Ovary (tissue), 9 donors: ENCODE results near the gene SBF2. TPM values are rescaled to one million over a fixed set of nuclear protein-coding genes. Genes with fewer than 3 reads are reported as not detected.

ENCODE experiments used
- DNase-seq, 5 donors: peaks; one replicate each; pipeline ENCODE4 v3.0.0-alpha.2; 2019 to 2020
- H3K27ac ChIP-seq, 2 donors: fragments of 200-600 bp; one replicate each; pipeline versions ENCODE4 v1.5.1 to v1.8.0; 2019 to 2022
- H3K27me3 ChIP-seq: fragments of 200-600 bp; one replicate; pipeline ENCODE4 v1.8.0; 2022
- H3K36me3 ChIP-seq: fragments of 200-600 bp; sonication (generic); one replicate; pipeline ENCODE4 v1.5.1; 2019
- H3K4me1 ChIP-seq: one replicate; pipeline ENCODE4 v1.8.1; 2013; ENCODE audit warnings: mild to moderate bottlenecking, moderate library complexity; ENCODE audit not compliant: insufficient read depth
- H3K4me3 ChIP-seq: fragments of 200-600 bp; sonication (generic); one replicate; pipeline ENCODE4 v1.5.1; 2017
- H3K9me3 ChIP-seq, 2 donors: fragments of 200-600 bp in 1 of 2; sonication (generic) in 1 of 2; one replicate each; pipeline versions ENCODE4 v1.5.1 to v1.8.1; 2013 to 2019; ENCODE audit warnings: mild to moderate bottlenecking in 1 of 2, moderate library complexity in 1 of 2
- EP300 ChIP-seq: sonication (generic); formaldehyde crosslinking; IDR thresholded peaks from one replicate; pipeline ENCODE4 v1.6.1; 2017; ENCODE audit warnings: antibody characterized with exemption
- POLR2A ChIP-seq: fragments of 450-650 bp; IDR thresholded peaks from one replicate; pipeline ENCODE4 v1.6.1; 2017; ENCODE audit warnings: antibody characterized with exemption, mild to moderate bottlenecking, moderate library complexity
- WGBS, 3 donors: extraction: QIAGEN DNeasy Blood & Tissue Kit in 1 of 3; methylation state at CpG; one replicate each; pipeline versions ENCODE4 v1.1.5 to v1.1.7; 2013 to 2017; 5-methylcytosine and 5-hydroxymethylcytosine counted together
- intact Hi-C, 4 donors: fragments of 100-400 bp; cut with DNase I; formaldehyde crosslinking; loops; one replicate each; pipeline versions ENCODE4 v1.11.0 to v1.15.1; 2022 to 2023
- polyA plus RNA-seq, 2 donors: library from polyadenylated mRNA; stranded (reverse); fragments of 200-250 nt in 1 of 2; fragments of 350-450 nt in 1 of 2; fragmentation: Illumina TruSeq in 1 of 2; extraction: RNeasy Lipid Tissue Mini Kit (QIAGEN cat#74804) in 1 of 2; gene quantifications; one replicate each; pipeline ENCODE4 v1.2.3, GENCODE V29; 2013 to 2014
- total RNA-seq, 7 donors: library from RNA; depleted of rRNA in 2 of 7; stranded (reverse); fragments of >200 nt in 2 of 7; fragmentation: NEBNext Ultra II Directional in 3 of 7; extraction: Animal tissue kit (Norgen Biotek cat#: 25700) in 3 of 7; gene quantifications; one replicate each; pipeline versions ENCODE4 v1.1.0 to v1.2.4, GENCODE V29; 2016 to 2023
- TF ChIP-seq, protein P1 (sequence below), 3 donors: fragments of 450-650 bp in 2 of 3; fragments of 200-600 bp in 1 of 3; IDR thresholded peaks; one replicate each; pipeline versions ENCODE4 v1.5.1 to v1.8.0; 2016 to 2022; ENCODE audit warnings: antibody characterized with exemption in 3 of 3, mild to moderate bottlenecking in 1 of 3
- donor health status: DM: no; HTN: no; CAD: no; lungs with moderate emphysema.
- donor health status: DM: no; HTN: no; CAD: no.
- donor health status: Bipolar disorder and iron deficiency.
- donor health status: DM: yes; HTN: yes; CAD: no.
- donor health status: DM: no; HTN: no; CAD: no.
- donor health status: DM: yes; HTN: yes; CAD: no.

SBF2 gene
- total and polyA plus RNA-seq, 9 donors, result 27.4 to 77.5 (median 50.8) TPM

- Histone ChIP-seq H3K4me3 (no peak overlapping the region), H3K27ac (no peak overlapping the region), H3K4me1 (peaks cover 4% of the 10 kb centered on the region), H3K36me3 (no peaks in the 10 kb centered on the region), H3K27me3 (no peaks in the 10 kb centered on the region), H3K9me3 (no peaks in the 10 kb centered on the region)
- TF ChIP-seq POLR2A, result no peak
- TF ChIP-seq EP300, result no peak
- TF ChIP-seq, protein P1, sequence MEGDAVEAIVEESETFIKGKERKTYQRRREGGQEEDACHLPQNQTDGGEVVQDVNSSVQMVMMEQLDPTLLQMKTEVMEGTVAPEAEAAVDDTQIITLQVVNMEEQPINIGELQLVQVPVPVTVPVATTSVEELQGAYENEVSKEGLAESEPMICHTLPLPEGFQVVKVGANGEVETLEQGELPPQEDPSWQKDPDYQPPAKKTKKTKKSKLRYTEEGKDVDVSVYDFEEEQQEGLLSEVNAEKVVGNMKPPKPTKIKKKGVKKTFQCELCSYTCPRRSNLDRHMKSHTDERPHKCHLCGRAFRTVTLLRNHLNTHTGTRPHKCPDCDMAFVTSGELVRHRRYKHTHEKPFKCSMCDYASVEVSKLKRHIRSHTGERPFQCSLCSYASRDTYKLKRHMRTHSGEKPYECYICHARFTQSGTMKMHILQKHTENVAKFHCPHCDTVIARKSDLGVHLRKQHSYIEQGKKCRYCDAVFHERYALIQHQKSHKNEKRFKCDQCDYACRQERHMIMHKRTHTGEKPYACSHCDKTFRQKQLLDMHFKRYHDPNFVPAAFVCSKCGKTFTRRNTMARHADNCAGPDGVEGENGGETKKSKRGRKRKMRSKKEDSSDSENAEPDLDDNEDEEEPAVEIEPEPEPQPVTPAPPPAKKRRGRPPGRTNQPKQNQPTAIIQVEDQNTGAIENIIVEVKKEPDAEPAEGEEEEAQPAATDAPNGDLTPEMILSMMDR (IDR thresholded peaks at IDR 0.05), result no peak
- DNase-seq, result no peak
- intact Hi-C loops, result loop anchor here in 3 of 4 donors (10.0 kb wide), 3 partner anchors 139 to 981 kb away; no protein-coding TSS in a partner anchor
- WGBS, 3 donors, result 80 to 88% (median 85%) methylated on average over 3 of the region's 3 CpGs
These were observed 540.0 kb downstream of the SBF2 start for GRCh38 chr11:9754010-9754471.

DNA sequence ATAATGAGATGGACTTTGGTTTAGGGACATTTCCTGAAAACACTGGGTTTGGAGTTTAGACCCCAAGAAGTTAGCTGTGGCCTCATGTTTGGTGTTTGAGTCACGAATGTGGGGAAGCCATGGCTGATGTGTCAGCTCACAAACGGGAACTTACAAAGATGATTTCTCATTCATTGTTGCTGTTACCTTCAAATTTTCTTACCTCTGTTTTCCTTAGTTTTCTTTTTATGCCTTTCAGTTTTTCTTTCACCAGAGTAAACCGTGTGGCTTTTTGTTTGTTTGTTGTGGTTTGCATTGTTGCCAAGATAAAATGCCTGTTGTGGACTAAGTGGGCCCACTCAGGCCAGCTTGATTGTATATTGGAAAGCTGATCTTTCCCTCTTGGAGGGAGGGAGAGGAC is 541.0 kb downstream of the SBF2 start:
- 67 to 72% (median 71%) methylated on average over 3 of the region's 3 CpGs for WGBS, 3 donors
- H3K27ac ChIP-seq, result no peak overlapping the region

DNA sequence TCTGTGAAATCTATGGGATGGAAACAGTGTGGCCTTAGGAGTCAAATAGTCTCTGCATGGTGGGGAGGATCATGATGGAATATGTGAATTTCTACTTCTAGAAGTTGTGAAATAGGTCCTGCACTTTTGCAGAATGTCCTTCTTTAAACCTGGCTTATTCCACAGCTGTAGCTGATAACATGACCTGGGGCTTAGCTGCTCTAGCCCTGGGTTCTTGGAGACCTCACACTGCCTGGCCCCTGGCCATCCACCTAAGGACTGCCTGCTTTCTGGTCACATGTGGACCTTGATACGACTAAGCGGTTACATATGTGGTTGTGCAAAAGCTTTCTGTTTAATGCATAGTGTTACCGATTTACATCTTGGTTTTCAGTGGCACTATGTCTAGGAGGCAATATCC is 541.9 kb downstream of the SBF2 start:
- Histone ChIP-seq H3K27me3 (no peaks in the 10 kb centered on the region), H3K9me3 (no peaks in the 10 kb centered on the region), H3K36me3 (no peaks in the 10 kb centered on the region), H3K4me3 (no peak overlapping the region), H3K4me1 (peaks cover 2% of the 10 kb centered on the region), H3K27ac (no peak overlapping the region)
- peak in 1 of 5 donors; percentile 49 for DNase-seq
- intact Hi-C loops, result loop anchor here in 3 of 4 donors (10.0 kb wide), 3 partner anchors 137 to 983 kb away; no protein-coding TSS in a partner anchor
- WGBS, 3 donors, result 74 to 81% (median 76%) methylated on average over 3 of the region's 3 CpGs
- TF ChIP-seq, protein P1 (IDR thresholded peaks at IDR 0.05), result no peak
- no peak for TF ChIP-seq POLR2A
- no peak for TF ChIP-seq EP300

More for the DNA sequence above, 541.0 kb downstream of the SBF2 start:
- Histone ChIP-seq H3K4me3 (no peak overlapping the region), H3K27me3 (no peaks in the 10 kb centered on the region), H3K9me3 (no peaks in the 10 kb centered on the region), H3K36me3 (no peaks in the 10 kb centered on the region), H3K4me1 (peaks cover 4% of the 10 kb centered on the region)
- intact Hi-C loops, result loop anchor here in 3 of 4 donors (10.0 kb wide), 3 partner anchors 138 to 982 kb away; no protein-coding TSS in a partner anchor
- DNase-seq, result no peak
- TF ChIP-seq, protein P1 (IDR thresholded peaks at IDR 0.05), result no peak
- TF ChIP-seq POLR2A (no peak), EP300 (no peak)

DNA sequence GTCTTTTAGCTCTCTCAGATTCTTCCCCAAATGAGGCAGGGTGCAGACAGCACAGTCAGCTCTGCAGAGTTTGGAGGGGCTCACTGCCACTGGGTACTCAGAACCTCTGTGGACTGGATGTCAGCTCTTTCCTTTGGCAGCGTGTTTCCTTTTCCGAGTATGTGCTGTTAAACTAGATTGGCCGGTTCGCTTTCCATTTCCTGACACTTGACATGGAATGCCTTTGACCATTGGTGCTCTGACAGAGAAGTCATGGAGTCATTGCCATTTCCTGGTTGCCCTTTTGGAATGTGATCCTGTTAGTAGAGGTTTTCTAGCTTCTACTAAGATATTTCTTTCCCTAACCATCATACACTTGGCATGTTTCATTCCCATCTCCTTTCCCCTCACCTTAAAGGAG is 543.5 kb downstream of the SBF2 start:
- WGBS, 3 donors, result 79 to 83% (median 79%) methylated on average over 4 of the region's 4 CpGs
- Histone ChIP-seq H3K9me3 (no peaks in the 10 kb centered on the region), H3K4me3 (no peak overlapping the region), H3K27ac (no peak overlapping the region), H3K36me3 (no peaks in the 10 kb centered on the region), H3K27me3 (no peaks in the 10 kb centered on the region), H3K4me1 (peaks cover 2% of the 10 kb centered on the region)
- TF ChIP-seq, protein P1 (IDR thresholded peaks at IDR 0.05), result no peak
- TF ChIP-seq POLR2A (no peak), EP300 (no peak)
- DNase-seq, result no peak
- intact Hi-C loops, result loop anchor here in 3 of 4 donors (10.0 kb wide), 3 partner anchors 136 to 984 kb away; no protein-coding TSS in a partner anchor
